Measurements from ENCODE around the gene RGS5.

RGS5 gene

GRCh38 chr1:163094589-163094988 lies 108.1 kb downstream of the RGS5 start:
- 90 to 93% methylated on average over 2 of the region's 2 CpGs for WGBS, 2 experiments
- H3K36me3 ChIP-seq (ENCODE audit: control insufficient read depth, insufficient read depth, low read length) = no peaks in the 10 kb centered on the region
- H3K9me3 ChIP-seq (ENCODE audit: control insufficient read depth, low read length) = no peaks in the 10 kb centered on the region
- no peaks in the 10 kb centered on the region for H3K4me1 ChIP-seq (ENCODE audit: control insufficient read depth, insufficient read depth, low read length)
- H3K4me3 ChIP-seq (ENCODE audit: insufficient read depth, low read depth, low read length) = no peak overlapping the region
- no peak overlapping the region for H3K27ac ChIP-seq (ENCODE audit: insufficient read depth, low read depth, low read length, poor library complexity, severe bottlenecking)
- H3K27me3 ChIP-seq (ENCODE audit: control insufficient read depth, insufficient read depth, low read length, poor library complexity, severe bottlenecking) = no peaks in the 10 kb centered on the region

- H3K36me3 ChIP-seq (ENCODE audit: control insufficient read depth, insufficient read depth, low read length) = no peaks in the 10 kb centered on the region
- 88 to 90% methylated on average over 2 to 4 of the region's 4 CpGs for WGBS, 2 experiments
- no peak overlapping the region for H3K27ac ChIP-seq (ENCODE audit: insufficient read depth, low read depth, low read length, poor library complexity, severe bottlenecking)
- H3K27me3 ChIP-seq (ENCODE audit: control insufficient read depth, insufficient read depth, low read length, poor library complexity, severe bottlenecking) = no peaks in the 10 kb centered on the region
- no peaks in the 10 kb centered on the region for H3K4me1 ChIP-seq (ENCODE audit: control insufficient read depth, insufficient read depth, low read length)
- H3K4me3 ChIP-seq (ENCODE audit: insufficient read depth, low read depth, low read length) = no peak overlapping the region
- no peaks in the 10 kb centered on the region for H3K9me3 ChIP-seq (ENCODE audit: control insufficient read depth, low read length)
Observed at GRCh38 chr1:163094182-163094581, 108.5 kb downstream of the RGS5 start.

GRCh38 chr1:163093579-163093978 lies 109.1 kb downstream of the RGS5 start:
- Histone ChIP-seq H3K27ac (ENCODE audit: insufficient read depth, low read depth, low read length, poor library complexity, severe bottlenecking) (no peak overlapping the region), H3K4me3 (ENCODE audit: insufficient read depth, low read depth, low read length) (no peak overlapping the region), H3K36me3 (ENCODE audit: control insufficient read depth, insufficient read depth, low read length) (no peaks in the 10 kb centered on the region), H3K27me3 (ENCODE audit: control insufficient read depth, insufficient read depth, low read length, poor library complexity, severe bottlenecking) (no peaks in the 10 kb centered on the region), H3K4me1 (ENCODE audit: control insufficient read depth, insufficient read depth, low read length) (no peaks in the 10 kb centered on the region), H3K9me3 (ENCODE audit: control insufficient read depth, low read length) (no peaks in the 10 kb centered on the region)
- WGBS, 2 experiments = 89 to 92% methylated on average over 9 of the region's 9 CpGs

GRCh38 chr1:163093169-163093568 lies 109.5 kb downstream of the RGS5 start:
- Histone ChIP-seq H3K9me3 (ENCODE audit: control insufficient read depth, low read length) (no peaks in the 10 kb centered on the region), H3K4me1 (ENCODE audit: control insufficient read depth, insufficient read depth, low read length) (no peaks in the 10 kb centered on the region), H3K4me3 (ENCODE audit: insufficient read depth, low read depth, low read length) (no peak overlapping the region), H3K27ac (ENCODE audit: insufficient read depth, low read depth, low read length, poor library complexity, severe bottlenecking) (no peak overlapping the region), H3K27me3 (ENCODE audit: control insufficient read depth, insufficient read depth, low read length, poor library complexity, severe bottlenecking) (no peaks in the 10 kb centered on the region), H3K36me3 (ENCODE audit: control insufficient read depth, insufficient read depth, low read length) (no peaks in the 10 kb centered on the region)
- 90 to 91% methylated on average over 3 of the region's 4 CpGs for WGBS, 2 experiments
